GM18861 (cell line): ENCODE data around the gene BCL10.
A peak's percentile ranks its signal among the peaks of the same experiment; 100 is the strongest.
"Not testable (repeated sequence)": the region's sequence is repeated elsewhere in the genome, so short reads cannot be mapped to it uniquely, and the experiment has no call there.

ENCODE experiments used
- ATAC-seq: cut with Tn5 transposase; IDR thresholded peaks from one replicate; pipeline ENCODE4 v1.9.1; 2021; ENCODE audit not compliant: unreplicated experiment

BCL10 gene

DNA sequence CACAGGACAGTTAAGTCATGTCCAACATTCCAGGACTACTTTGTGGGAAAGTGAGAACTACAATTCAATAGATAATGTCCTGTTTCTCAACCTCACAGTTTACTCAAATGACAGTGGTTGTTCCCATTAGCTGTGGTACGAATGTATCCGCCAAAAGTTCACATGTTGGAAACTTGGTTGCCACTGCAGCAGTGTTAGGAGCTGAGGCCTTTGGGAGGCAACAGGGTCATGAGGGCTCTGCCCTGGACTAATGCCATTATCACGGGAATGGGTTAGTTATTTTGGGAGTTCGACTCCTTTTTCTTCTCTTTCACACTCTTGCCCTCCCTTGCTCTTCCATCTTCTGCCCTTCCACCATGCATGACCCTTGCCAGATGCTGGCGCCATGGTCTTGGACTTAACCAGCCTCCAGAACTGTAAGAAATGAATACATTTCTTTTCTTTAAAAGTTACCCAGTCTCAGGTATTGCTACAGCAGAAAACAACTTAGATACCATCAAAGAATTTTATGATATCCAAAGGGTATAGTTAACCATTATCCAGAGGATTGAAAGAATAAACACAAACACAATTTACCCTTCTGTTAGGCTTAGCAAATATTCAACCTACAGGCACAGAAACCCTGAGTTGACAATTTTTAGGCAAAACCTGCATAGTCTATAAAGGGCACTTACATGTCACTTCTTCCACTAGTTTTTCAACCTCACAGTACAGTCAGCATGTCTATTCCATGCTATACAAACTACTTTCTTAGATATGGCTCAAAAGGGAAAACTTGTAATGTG, 7.4 kb downstream of the BCL10 start:
- no peak for ATAC-seq

- no peak for ATAC-seq
Measured at GRCh38 chr1:85267313-85267712, 9.1 kb downstream of the BCL10 start.

GRCh38 chr1:85264150-85264549, 12.3 kb downstream of the BCL10 start:
- ATAC-seq: no peak

GRCh38 chr1:85262985-85263384, 13.4 kb downstream of the BCL10 start:
- ATAC-seq: no peak

GRCh38 chr1:85259912-85260274, 16.5 kb downstream of the BCL10 start:
- no peak for ATAC-seq

DNA sequence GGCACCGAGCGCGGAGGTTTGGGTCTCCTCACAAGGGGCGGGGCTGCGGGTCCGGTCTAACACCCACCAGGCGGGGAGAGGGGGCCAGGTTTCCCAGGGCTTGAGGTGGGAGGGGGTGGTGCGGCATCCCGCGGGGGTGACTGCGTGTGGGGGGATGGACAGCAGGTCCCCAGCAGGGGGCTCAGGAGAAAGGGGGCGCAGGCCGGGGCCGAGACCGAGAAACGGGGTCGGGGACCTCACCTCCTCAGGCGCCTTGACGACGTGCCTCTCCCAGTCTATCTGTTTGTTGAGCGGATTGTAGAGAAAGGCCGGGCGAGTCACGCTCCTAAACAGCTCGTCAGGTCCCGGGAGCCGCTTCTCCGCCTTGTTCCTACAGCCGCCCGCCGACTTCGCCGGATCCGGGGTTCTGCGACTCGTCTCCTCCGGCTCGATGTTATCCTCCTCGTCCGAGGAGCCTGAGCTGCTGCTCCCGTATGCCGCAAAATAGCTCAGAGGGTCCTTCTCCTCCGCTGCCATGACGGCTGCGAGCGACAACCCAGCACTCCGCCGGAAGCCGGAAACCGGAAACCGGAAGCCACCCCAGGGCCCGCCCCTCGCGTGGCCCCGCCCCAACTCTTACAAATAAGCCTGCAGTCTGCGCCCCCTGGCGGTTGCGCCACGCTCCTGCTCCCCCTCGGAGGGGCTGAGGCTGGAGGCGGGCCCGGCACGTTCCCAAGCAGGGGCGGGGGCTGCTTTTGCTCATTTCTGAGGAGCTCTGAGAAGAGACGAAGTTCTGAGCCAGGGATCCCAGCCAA, 17.1 kb downstream of the BCL10 start, which contains the start of gene C1orf52:
Gene C1orf52, minus strand, starts transcription at position 545 of the 794 bp plus-strand sequence. Its CDS starts 29 bp downstream, at position 516.
- peak; percentile 96 for ATAC-seq

GRCh38 chr1:85258536-85259117, 17.8 kb downstream of the BCL10 start:
- no peak for ATAC-seq

DNA sequence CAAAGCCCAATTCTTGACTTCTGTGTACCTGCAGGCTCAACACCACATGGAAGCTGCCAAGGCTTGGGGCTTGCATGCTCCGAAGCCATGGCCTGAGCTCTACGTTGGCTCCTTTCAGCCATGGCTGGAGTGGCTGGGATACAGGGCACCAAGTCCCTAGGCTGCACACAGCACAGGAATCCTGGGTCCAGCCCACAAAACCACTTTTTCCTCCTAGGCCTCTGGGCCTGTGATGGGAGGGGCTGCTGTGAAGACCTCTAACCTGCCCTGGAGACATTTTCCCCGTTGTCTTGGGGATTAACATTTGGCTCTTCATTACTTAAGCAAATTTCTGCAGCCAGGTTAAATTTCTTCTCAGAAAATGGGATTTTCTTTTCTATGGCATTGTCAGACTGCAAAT, 27.4 kb downstream of the BCL10 start:
- ATAC-seq: not testable (repeated sequence)

DNA sequence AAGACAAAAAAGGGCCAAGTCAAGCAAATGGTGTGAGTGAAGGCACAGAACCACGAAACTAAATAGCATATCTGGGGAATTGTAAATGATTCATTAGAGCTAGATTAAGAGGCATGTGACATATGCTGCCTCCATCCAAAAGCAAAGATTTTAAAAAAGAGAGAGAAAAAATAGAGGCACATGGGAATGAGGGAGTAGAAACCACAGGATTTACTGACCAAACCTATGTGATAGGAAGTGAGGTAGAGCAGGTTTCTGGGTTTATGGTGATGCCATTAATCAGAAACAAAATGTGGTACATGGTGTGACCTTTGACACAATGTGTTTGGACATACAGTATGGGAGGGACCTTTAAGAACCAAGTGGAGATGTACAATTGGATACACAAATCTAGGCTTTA, 30.5 kb downstream of the BCL10 start:
- ATAC-seq: no peak

DNA sequence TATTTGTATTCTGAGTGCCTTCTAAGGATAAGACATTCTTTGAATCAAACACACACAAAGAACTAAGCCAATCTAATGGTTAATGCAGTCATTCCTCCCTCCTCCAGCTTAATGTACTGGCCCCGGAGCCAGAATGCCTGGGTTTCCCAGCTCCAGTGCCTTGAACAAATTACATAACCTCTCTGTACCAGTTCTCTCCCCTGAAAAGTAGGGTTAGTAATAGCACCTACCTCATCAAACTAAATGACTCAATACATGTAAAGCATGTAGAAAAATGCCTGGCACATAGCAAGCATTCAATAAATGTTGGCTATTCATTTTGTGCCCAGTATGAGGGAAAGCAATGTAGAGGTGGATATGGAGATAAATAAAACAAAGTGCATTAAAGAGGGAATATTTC, 31.0 kb downstream of the BCL10 start:
- no peak for ATAC-seq

- no peak for ATAC-seq
Measured at GRCh38 chr1:85244271-85245061, 32.0 kb downstream of the BCL10 start.

DNA sequence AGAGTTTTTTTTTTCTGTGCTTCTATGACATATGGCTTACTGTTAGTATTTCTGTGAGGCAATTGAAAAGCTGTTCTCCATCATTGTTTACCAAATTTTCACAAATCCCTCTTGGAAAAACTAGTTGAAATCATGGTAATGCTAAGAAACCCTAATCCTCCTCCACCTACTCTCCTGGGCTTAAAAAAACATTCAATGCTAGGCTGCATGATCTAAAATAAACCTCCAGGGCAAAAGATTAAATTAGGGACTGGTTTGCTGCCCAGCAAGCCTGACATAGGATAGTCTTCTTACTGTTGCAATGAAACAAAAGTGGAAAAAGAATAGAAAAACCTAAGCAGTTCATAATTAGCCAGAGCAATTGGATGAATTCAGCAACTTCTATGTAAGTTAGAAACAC, 33.1 kb downstream of the BCL10 start:
- ATAC-seq: no peak

DNA sequence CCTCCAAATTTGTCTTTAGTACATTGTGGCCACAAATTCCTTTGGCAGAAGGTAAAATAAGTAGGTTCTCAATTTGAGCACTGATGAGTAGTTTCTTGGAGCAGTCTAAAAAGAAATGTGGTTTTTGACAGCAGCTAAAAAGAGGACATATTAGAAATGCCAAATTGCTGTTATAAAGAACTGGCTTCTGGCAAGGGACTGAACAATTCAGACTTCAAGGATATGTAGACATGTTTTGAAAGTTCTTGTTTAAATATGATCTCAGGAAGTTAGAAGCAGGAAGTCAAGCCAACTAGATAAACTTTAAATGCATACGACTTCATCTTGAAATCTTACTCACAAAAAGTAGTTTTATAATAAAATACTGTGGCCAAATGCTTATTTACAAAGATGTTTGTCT, 35.8 kb downstream of the BCL10 start:
- no peak for ATAC-seq

DNA sequence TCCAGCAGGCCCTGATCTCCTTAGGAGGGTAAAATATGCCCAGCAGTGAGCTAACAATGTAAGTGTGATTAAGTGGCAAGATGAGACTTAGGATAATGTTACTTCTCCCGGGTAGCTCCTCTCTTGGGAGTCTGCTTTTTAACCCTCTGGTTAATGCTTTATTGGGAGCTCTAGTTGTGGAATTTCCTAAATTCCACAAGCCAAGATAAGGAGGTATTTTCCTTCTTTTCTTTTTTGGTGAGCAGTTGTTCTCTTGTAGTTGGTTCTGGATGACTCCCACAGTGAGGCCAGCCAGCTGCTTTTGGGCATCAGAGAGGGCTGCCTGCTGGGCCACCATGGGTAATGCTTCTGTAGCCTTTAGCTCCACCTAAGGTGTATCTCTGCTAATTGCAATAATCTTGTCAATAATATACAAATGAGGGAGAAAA, 36.2 kb downstream of the BCL10 start:
- no peak for ATAC-seq

DNA sequence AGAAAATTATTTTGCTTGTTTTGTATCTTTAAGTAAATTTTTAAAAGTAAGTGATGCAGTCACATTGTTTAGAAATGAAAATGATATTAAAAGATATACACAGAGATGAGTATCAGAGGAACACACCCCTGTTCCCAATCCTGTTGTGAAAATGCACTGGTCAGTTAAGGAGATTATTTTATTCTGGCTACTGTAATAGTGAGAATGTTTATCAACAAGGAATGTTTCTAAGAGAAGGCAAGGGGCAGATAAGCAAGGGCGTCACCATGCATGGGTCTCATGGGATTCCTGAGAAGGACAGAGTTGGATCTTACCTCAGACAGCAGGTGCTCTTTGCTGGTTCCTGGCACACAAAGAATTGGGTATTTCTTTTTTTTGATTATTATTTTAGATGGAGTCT, 38.8 kb downstream of the BCL10 start:
- no peak for ATAC-seq

GRCh38 chr1:85230305-85230977, 46.0 kb downstream of the BCL10 start:
- no peak for ATAC-seq

- no peak for ATAC-seq
Measured at GRCh38 chr1:85229574-85230097, 46.8 kb downstream of the BCL10 start.

DNA sequence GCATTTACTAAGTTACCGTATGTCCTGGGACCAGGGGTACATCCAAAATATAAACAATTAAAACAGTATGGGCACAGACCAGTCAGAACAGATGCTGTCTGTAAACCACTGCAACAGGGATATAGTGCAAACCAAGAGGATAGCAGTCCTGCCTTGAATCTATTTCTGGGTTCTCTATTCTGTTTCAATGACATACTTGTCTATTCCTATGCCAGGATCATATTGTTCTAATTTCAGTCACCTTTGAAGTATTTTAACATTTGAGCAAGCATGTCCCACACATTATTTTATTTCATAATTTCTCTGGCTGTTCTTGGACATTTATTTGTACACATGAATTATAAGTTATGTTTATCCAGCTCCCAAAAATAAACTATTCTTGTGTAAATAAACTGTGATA, 47.5 kb downstream of the BCL10 start:
- ATAC-seq: no peak

DNA sequence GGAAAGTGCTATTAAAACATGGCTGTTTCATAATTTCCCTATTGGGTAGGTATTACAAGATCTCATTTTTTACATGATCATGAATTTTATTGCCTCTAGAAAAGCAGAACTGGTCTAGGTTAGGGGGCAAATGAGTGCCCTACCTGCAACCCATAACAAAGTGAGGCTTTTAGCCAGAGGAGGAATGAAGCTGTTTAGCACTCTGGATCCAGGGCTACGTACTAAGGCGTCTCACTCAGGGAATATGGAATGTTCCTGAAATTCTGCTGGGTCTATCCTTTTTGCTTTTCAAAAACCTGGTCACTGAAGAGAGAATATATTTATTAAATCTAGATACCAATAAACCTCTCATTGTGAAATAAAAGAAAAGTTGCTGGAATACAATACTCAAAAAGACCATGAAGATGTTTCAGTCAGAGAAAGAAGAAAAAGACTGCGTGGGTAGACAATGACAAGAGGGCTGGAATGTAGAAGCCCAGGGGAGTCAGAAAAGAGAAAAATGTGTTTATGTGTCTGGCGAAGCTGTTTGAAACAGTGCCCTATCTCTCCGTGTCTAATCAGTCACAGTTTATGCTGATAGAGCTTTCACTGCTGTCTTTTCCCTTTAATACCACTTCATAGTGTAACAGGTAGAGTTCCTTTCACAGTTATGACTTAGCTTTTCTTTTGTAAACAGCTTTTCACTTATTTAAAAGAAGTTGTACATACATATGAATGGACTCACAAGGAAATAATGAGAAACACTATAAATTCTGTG, 50.6 kb downstream of the BCL10 start:
- ATAC-seq: no peak
